ENCODE data around the gene CELF4. TPM values are rescaled to one million over a fixed set of nuclear protein-coding genes. Genes with fewer than 3 reads are reported as not detected.

CELF4 gene
- total and polyA plus RNA-seq, 2 donors (not counting 1 experiment from before 2014, with no cell fraction given) = 0.17 TPM; not detected in 1

DNA sequence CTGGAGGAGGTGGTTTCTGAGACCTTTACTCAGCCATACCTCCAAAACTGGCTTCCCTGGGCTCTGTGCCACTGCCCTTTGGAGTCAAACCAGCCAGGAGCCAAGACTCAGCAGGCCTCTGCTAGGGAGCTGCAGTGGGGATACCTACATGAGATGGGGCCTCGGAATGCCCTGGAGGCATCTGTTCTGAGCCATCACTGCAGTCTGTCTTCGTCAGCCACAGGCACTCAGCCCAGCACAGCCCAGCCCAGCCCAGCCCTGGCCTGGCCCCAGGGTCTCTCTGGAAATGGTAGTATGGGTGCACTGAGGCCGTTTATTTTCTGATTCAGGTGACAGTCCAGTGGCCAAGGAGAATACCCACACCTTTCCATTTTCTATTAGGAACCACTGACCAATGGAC, 209.8 kb downstream of the CELF4 start:
- no peak for DNase-seq (ENCODE audit: low read depth in 2 of 2)
- H3K4me1 ChIP-seq (ENCODE audit: control insufficient read depth, extremely low read depth, insufficient read depth, low read length) = no peaks in the 10 kb centered on the region
- H3K4me2 ChIP-seq (ENCODE audit: extremely low read depth, insufficient read depth, low read length) = no peak overlapping the region
- no peaks in the 10 kb centered on the region for H3K27me3 ChIP-seq (ENCODE audit: control insufficient read depth, insufficient read depth, low read length)
- H3K79me2 ChIP-seq (ENCODE audit: control insufficient read depth, insufficient read depth, low read length) = no peaks in the 10 kb centered on the region
- no peak overlapping the region for H3K9ac ChIP-seq (ENCODE audit: insufficient read depth, low read length)
- TF ChIP-seq EZH2 (IDR thresholded peaks at IDR 0.05; ENCODE audit: low read length, missing control alignments) = no peak
- TF ChIP-seq, protein P1, sequence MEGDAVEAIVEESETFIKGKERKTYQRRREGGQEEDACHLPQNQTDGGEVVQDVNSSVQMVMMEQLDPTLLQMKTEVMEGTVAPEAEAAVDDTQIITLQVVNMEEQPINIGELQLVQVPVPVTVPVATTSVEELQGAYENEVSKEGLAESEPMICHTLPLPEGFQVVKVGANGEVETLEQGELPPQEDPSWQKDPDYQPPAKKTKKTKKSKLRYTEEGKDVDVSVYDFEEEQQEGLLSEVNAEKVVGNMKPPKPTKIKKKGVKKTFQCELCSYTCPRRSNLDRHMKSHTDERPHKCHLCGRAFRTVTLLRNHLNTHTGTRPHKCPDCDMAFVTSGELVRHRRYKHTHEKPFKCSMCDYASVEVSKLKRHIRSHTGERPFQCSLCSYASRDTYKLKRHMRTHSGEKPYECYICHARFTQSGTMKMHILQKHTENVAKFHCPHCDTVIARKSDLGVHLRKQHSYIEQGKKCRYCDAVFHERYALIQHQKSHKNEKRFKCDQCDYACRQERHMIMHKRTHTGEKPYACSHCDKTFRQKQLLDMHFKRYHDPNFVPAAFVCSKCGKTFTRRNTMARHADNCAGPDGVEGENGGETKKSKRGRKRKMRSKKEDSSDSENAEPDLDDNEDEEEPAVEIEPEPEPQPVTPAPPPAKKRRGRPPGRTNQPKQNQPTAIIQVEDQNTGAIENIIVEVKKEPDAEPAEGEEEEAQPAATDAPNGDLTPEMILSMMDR (conservative IDR thresholded peaks at IDR 0.05 in 1 of 2, IDR thresholded peaks at IDR 0.05 in 1 of 2; ENCODE audit: low read depth in 1 of 2, low read length in 2 of 2) = no peak
- no peaks in the 10 kb centered on the region for H3K36me3 ChIP-seq (ENCODE audit: control insufficient read depth, insufficient read depth, low read length)
- H3K9me3 ChIP-seq (ENCODE audit: control insufficient read depth, insufficient read depth, low read depth, low read length) = no peaks in the 10 kb centered on the region
- H3K4me3 ChIP-seq (replicated peaks in 1 of 4; ENCODE audit: control extremely low read depth in 1 of 4, insufficient read depth in 1 of 4, low read depth in 3 of 4, low read length in 4 of 4) = no peak overlapping the region
- H3K27ac ChIP-seq (ENCODE audit: insufficient read depth, low read length) = no peak overlapping the region
- no peaks in the 10 kb centered on the region for H4K20me1 ChIP-seq (ENCODE audit: control insufficient read depth, extremely low read depth, insufficient read depth, low read length)
- H2AFZ ChIP-seq (ENCODE audit: low read length) = no peak overlapping the region

GRCh38 chr18:37351110-37351509, 214.5 kb downstream of the CELF4 start:
- Histone ChIP-seq H3K4me3 (replicated peaks in 1 of 4; ENCODE audit: control extremely low read depth in 1 of 4, insufficient read depth in 1 of 4, low read depth in 3 of 4, low read length in 4 of 4) (no peak overlapping the region), H4K20me1 (ENCODE audit: control insufficient read depth, extremely low read depth, insufficient read depth, low read length) (no peaks in the 10 kb centered on the region), H2AFZ (ENCODE audit: low read length) (no peak overlapping the region), H3K79me2 (ENCODE audit: control insufficient read depth, insufficient read depth, low read length) (no peaks in the 10 kb centered on the region), H3K4me2 (ENCODE audit: extremely low read depth, insufficient read depth, low read length) (no peak overlapping the region), H3K4me1 (ENCODE audit: control insufficient read depth, extremely low read depth, insufficient read depth, low read length) (no peaks in the 10 kb centered on the region), H3K9me3 (ENCODE audit: control insufficient read depth, insufficient read depth, low read depth, low read length) (no peaks in the 10 kb centered on the region), H3K27me3 (ENCODE audit: control insufficient read depth, insufficient read depth, low read length) (no peaks in the 10 kb centered on the region), H3K9ac (ENCODE audit: insufficient read depth, low read length) (no peak overlapping the region), H3K27ac (ENCODE audit: insufficient read depth, low read length) (no peak overlapping the region), H3K36me3 (ENCODE audit: control insufficient read depth, insufficient read depth, low read length) (no peaks in the 10 kb centered on the region)
- no peak for DNase-seq (ENCODE audit: low read depth in 2 of 2)
- no peak for TF ChIP-seq EZH2 (IDR thresholded peaks at IDR 0.05; ENCODE audit: low read length, missing control alignments)
- TF ChIP-seq, protein P1 (conservative IDR thresholded peaks at IDR 0.05 in 1 of 2, IDR thresholded peaks at IDR 0.05 in 1 of 2; ENCODE audit: low read depth in 1 of 2, low read length in 2 of 2) = no peak

DNA sequence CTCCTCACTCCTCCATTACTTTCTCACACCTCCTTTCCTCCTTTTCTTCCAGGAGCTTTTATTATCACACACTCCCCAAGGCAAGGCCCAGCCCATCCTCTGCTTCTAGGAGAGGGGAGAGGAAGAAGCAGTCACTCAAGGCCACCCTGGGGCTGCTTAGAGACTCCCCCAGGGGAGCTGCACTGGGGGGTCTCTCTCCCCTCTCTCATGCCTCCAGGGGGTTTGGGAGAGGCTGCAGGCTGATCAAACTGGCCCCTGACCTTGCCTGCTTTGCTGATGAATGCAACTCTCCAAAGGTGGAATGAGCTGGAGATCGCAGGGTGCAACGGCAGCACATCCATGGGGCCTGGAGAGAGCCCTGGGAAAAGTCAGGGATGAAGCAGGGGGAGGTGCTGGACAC, 216.9 kb downstream of the CELF4 start:
- Histone ChIP-seq H3K9ac (ENCODE audit: insufficient read depth, low read length) (no peak overlapping the region), H3K9me3 (ENCODE audit: control insufficient read depth, insufficient read depth, low read depth, low read length) (no peaks in the 10 kb centered on the region), H4K20me1 (ENCODE audit: control insufficient read depth, extremely low read depth, insufficient read depth, low read length) (no peaks in the 10 kb centered on the region), H3K27ac (ENCODE audit: insufficient read depth, low read length) (no peak overlapping the region), H3K4me2 (ENCODE audit: extremely low read depth, insufficient read depth, low read length) (no peak overlapping the region), H3K4me3 (replicated peaks in 1 of 4; ENCODE audit: control extremely low read depth in 1 of 4, insufficient read depth in 1 of 4, low read depth in 3 of 4, low read length in 4 of 4) (no peak overlapping the region), H3K36me3 (ENCODE audit: control insufficient read depth, insufficient read depth, low read length) (no peaks in the 10 kb centered on the region), H3K79me2 (ENCODE audit: control insufficient read depth, insufficient read depth, low read length) (no peaks in the 10 kb centered on the region), H3K27me3 (ENCODE audit: control insufficient read depth, insufficient read depth, low read length) (no peaks in the 10 kb centered on the region), H2AFZ (ENCODE audit: low read length) (no peak overlapping the region), H3K4me1 (ENCODE audit: control insufficient read depth, extremely low read depth, insufficient read depth, low read length) (no peaks in the 10 kb centered on the region)
- TF ChIP-seq, protein P1 (conservative IDR thresholded peaks at IDR 0.05 in 1 of 2, IDR thresholded peaks at IDR 0.05 in 1 of 2; ENCODE audit: low read depth in 1 of 2, low read length in 2 of 2) = no peak
- no peak for TF ChIP-seq EZH2 (IDR thresholded peaks at IDR 0.05; ENCODE audit: low read length, missing control alignments)
- no peak for DNase-seq (ENCODE audit: low read depth in 2 of 2)
